Activated CD4-positive, alpha-beta memory T cell treated with anti-CD3 and anti-CD28 coated beads, Interleukin-2, amount 10 ng/mL, durations not matched to agents 7 days and 5 days (primary cell): ENCODE measurements around the gene PPFIBP2. TPM values are rescaled to one million over a fixed set of nuclear protein-coding genes. Genes with fewer than 3 reads are reported as not detected.

ENCODE experiments used
- CTCF ChIA-PET: fragments of 350-600 bp; sonication (Branson Sonifier 250); formaldehyde crosslinking; loops from one replicate; lab custom pipeline; 2021; ENCODE audit warnings: antibody characterized with exemption, inconsistent platforms; lab: Charles Lee
- POLR2A ChIA-PET: fragments of 350-600 bp; sonication (Branson Sonifier 250); formaldehyde crosslinking; loops from one replicate; lab custom pipeline; 2021; ENCODE audit warnings: antibody characterized with exemption; lab: Charles Lee
- DNase-seq: peaks from one replicate; pipeline ENCODE4 v3.0.0-alpha.2; 2020
- H3K27ac Mint-ChIP-seq: one replicate; pipeline ENCODE4 v1.8.0; 2021; ENCODE audit warnings: mild to moderate bottlenecking, mixed read lengths
- H3K27me3 Mint-ChIP-seq: one replicate; pipeline ENCODE4 v1.8.0; 2021; ENCODE audit warnings: mixed read lengths
- H3K36me3 Mint-ChIP-seq: one replicate; pipeline ENCODE4 v1.8.0; 2021; ENCODE audit warnings: low read depth, mixed read lengths
- H3K4me1 Mint-ChIP-seq: one replicate; pipeline ENCODE4 v1.8.0; 2021; ENCODE audit warnings: mixed read lengths
- H3K4me3 Mint-ChIP-seq: one replicate; pipeline ENCODE4 v1.8.0; 2021; ENCODE audit warnings: mild to moderate bottlenecking, mixed read lengths
- H3K9me3 Mint-ChIP-seq: one replicate; pipeline ENCODE4 v1.8.0; 2021; ENCODE audit warnings: mixed read lengths
- total RNA-seq, 2 experiments: library from RNA; stranded (reverse); gene quantifications; one replicate each; pipeline ENCODE4 v1.2.3, GENCODE V29; 2021

Gene PPFIBP2
- total RNA-seq, 2 experiments from 2014 or later = 21.9 to 24.7 TPM

DNA sequence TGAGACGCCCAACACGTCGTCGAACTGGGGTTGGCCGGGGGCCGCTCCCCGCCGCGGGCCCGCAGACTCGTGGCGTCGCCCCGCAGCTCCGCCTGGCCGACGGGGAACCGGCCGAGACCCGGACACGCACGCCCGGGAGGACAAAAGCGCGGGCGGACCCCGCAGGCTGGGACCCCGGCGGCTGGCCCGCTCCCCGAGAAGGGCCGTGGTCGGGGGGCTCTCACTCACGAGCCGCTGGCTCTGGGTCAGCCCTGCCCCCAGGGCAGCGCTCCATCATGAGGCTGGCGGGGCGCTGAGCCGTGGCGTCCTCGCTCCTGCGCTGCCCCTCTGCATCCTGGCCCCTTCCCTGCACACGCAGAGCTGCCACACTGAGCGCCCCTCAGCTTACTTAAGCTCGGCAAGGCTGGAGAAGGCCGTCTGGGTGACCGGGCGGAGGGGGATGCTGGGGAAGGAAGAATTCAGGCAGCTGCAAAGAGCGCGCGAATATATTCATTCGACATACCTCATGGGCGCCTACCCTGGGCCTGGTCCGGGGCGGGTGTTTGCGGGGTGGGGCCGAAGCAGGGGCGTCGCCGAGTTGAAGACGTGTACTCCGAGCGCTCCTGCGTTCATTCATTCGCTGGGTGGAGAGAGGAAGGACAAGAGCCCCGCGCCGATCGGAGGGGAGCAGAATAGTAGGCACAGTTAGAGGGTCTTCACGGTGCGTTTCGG is 160.1 kb downstream of the PPFIBP2 start:
- DNase-seq = no peak
- Mint-ChIP-seq H3K4me1 (peaks cover 13% of the 10 kb centered on the region), H3K27ac (no peak overlapping the region), H3K4me3 (peak overlapping the region; percentile 43), H3K27me3 (peaks cover 47% of the 10 kb centered on the region), H3K36me3 (no peaks in the 10 kb centered on the region), H3K9me3 (no peaks in the 10 kb centered on the region)
- ChIA-PET CTCF (no interaction called here), POLR2A (no interaction called here)

- H3K4me3 Mint-ChIP-seq = no peak overlapping the region
- no peak for DNase-seq
- H3K27ac Mint-ChIP-seq = no peak overlapping the region
- peaks cover 10% of the 10 kb centered on the region for H3K4me1 Mint-ChIP-seq
- H3K9me3 Mint-ChIP-seq = no peaks in the 10 kb centered on the region
- ChIA-PET CTCF (interaction anchor here (0.6 to 0.9 kb wide), 2 partner anchors 10 to 12 kb away, joined by 3 to 6 read pairs; no protein-coding TSS in a partner anchor), POLR2A (no interaction called here)
- H3K36me3 Mint-ChIP-seq = no peaks in the 10 kb centered on the region
- H3K27me3 Mint-ChIP-seq = peaks cover 55% of the 10 kb centered on the region
These were observed 161.8 kb downstream of the PPFIBP2 start for GRCh38 chr11:7675631-7676030.

DNA sequence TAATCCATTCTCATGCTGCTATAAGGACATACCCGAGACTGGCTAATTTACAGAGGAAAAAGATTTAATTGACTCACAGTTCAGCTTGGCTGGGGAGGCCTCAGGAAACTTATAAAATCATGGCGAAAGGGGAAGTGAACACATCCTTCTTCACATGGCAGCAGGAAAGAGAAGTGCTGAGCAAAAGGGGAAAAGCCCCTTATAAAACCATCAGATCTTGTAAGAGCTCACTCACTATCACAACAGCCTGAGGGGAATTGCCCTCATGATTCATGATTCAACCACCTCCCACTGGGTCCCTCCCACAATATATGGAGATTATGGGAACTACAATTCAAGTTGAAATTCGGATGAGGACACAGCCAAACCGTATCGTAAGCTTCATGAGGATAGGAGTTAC is 163.3 kb downstream of the PPFIBP2 start:
- Mint-ChIP-seq H3K27ac (no peak overlapping the region), H3K9me3 (no peaks in the 10 kb centered on the region), H3K4me1 (peaks cover 6% of the 10 kb centered on the region), H3K4me3 (no peak overlapping the region), H3K36me3 (no peaks in the 10 kb centered on the region), H3K27me3 (peaks cover 62% of the 10 kb centered on the region)
- ChIA-PET POLR2A (no interaction called here), CTCF (interaction anchor here (0.9 to 1.5 kb wide), 2 partner anchors 12 to 21 kb away, joined by 3 to 4 read pairs; no protein-coding TSS in a partner anchor)
- no peak for DNase-seq

DNA sequence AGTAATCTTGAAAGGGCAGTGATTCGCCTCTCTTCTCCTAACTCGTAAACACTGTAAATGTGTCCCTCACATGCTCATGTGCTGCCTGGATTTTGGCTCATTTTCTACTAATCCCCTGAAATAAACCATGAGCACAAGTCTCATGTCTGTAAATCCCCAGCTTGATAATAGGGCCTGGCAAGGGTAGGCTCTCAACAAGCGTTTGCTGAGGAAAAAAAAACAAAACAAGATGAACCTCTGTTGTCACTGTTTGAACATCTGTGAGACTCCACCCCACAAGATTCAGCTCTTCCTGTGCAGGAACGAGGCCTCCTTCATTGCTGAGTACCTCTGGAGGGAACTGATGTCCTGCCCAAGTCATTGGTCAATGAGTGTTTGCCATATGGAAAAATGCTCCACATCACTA is 164.0 kb downstream of the PPFIBP2 start:
- H3K4me1 Mint-ChIP-seq = peaks cover 4% of the 10 kb centered on the region
- no peak overlapping the region for H3K4me3 Mint-ChIP-seq
- ChIA-PET POLR2A (no interaction called here), CTCF (interaction anchor here (0.9 to 1.5 kb wide), 2 partner anchors 13 to 20 kb away, joined by 3 to 4 read pairs; no protein-coding TSS in a partner anchor)
- DNase-seq = no peak
- H3K9me3 Mint-ChIP-seq = no peaks in the 10 kb centered on the region
- H3K27me3 Mint-ChIP-seq = peaks cover 60% of the 10 kb centered on the region
- no peak overlapping the region for H3K27ac Mint-ChIP-seq
- no peaks in the 10 kb centered on the region for H3K36me3 Mint-ChIP-seq

DNA sequence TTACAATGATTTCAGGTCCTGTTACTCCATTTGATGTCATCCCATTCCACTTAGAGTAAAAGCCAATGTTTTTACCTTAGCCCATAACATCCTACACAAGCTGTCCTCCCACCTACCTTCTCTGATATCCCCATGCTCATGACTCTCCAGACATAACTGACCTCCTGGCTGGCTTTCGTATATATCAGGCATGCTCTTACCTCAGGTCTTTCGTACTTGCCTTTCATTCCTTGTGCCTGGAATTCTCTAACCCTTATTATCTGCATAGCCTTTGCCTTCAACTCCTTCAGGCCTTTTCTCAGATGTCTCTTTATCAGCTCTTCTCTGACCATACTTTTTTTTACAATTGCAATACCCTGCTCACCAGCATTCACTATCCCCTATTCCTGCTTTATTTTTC is 169.8 kb downstream of the PPFIBP2 start:
- Mint-ChIP-seq H3K4me1 (no peaks in the 10 kb centered on the region), H3K27me3 (peaks cover 25% of the 10 kb centered on the region), H3K27ac (no peak overlapping the region), H3K36me3 (no peaks in the 10 kb centered on the region), H3K4me3 (no peak overlapping the region), H3K9me3 (no peaks in the 10 kb centered on the region)
- ChIA-PET CTCF (no interaction called here), POLR2A (no interaction called here)
- DNase-seq = no peak

DNA sequence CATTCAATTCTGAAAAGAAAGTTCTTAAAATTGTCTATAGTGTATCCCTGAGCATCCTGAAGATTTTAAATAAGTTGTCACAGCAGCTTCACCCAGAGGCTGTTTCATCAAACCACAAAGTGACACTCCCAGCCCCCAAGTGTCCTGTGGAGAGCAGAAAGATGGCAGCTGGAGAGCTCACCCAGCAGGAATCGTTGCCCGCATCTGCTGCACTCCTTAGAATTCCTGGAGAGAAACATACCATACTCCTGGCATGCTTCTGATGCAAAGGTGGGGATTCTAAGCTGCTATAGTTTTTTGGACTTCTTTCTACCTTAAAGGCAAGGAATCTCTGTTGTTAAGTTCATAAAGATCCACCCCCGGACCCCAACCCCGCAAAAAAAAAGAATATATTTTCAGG is 173.0 kb downstream of the PPFIBP2 start:
- Mint-ChIP-seq H3K36me3 (no peaks in the 10 kb centered on the region), H3K4me1 (no peaks in the 10 kb centered on the region), H3K9me3 (no peaks in the 10 kb centered on the region), H3K27me3 (peaks cover 25% of the 10 kb centered on the region), H3K4me3 (no peak overlapping the region), H3K27ac (no peak overlapping the region)
- CTCF ChIA-PET = interaction anchor here (1.1 to 3.1 kb wide), 4 partner anchors 8 to 30 kb away, joined by 3 to 14 read pairs (median 6); no protein-coding TSS in a partner anchor
- POLR2A ChIA-PET = no interaction called here
- no peak for DNase-seq

DNA sequence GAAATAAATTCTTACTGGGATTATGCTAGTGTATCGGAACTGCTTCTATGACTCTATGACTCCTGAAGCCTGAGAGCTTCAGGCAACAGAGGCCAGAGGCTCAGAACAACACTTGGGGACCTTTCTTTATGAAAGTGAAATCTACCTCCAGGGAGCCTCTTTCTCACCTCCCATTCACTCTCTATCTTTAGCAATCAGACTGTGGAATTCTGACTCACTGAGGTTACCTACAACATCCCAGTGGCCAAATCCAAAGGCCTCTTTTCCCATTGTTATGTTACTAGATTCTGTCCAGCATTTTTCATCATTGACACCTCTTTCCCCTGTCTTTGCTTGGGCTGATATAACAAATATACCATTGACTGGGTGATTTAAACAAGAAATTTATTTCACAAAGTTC is 173.6 kb downstream of the PPFIBP2 start:
- no peak overlapping the region for H3K4me3 Mint-ChIP-seq
- H3K36me3 Mint-ChIP-seq = no peaks in the 10 kb centered on the region
- ChIA-PET POLR2A (no interaction called here), CTCF (interaction anchor here (0.8 to 3.1 kb wide), 6 partner anchors 8 to 589 kb away, joined by 3 to 14 read pairs (median 5); no protein-coding TSS in a partner anchor)
- no peaks in the 10 kb centered on the region for H3K9me3 Mint-ChIP-seq
- H3K27me3 Mint-ChIP-seq = peaks cover 29% of the 10 kb centered on the region
- no peak for DNase-seq
- no peak overlapping the region for H3K27ac Mint-ChIP-seq
- no peaks in the 10 kb centered on the region for H3K4me1 Mint-ChIP-seq

GRCh38 chr11:7688238-7688826 is 174.5 kb downstream of the PPFIBP2 start:
- ChIA-PET CTCF (interaction anchor here (0.8 to 3.1 kb wide), 4 partner anchors 12 to 590 kb away, joined by 3 to 14 read pairs (median 5); no protein-coding TSS in a partner anchor), POLR2A (no interaction called here)
- Mint-ChIP-seq H3K27me3 (peaks cover 37% of the 10 kb centered on the region), H3K4me1 (no peaks in the 10 kb centered on the region), H3K36me3 (no peaks in the 10 kb centered on the region), H3K4me3 (no peak overlapping the region), H3K9me3 (no peaks in the 10 kb centered on the region), H3K27ac (no peak overlapping the region)
- no peak for DNase-seq

GRCh38 chr11:7689239-7689638 is 175.4 kb downstream of the PPFIBP2 start:
- no peak for DNase-seq
- Mint-ChIP-seq H3K27ac (no peak overlapping the region), H3K4me1 (no peaks in the 10 kb centered on the region), H3K27me3 (peaks cover 46% of the 10 kb centered on the region), H3K36me3 (no peaks in the 10 kb centered on the region), H3K9me3 (no peaks in the 10 kb centered on the region), H3K4me3 (no peak overlapping the region)
- CTCF ChIA-PET = interaction anchor here (3.1 kb wide), 1 partner anchor 24 kb away, joined by 14 read pairs; no protein-coding TSS in a partner anchor
- POLR2A ChIA-PET = no interaction called here

DNA sequence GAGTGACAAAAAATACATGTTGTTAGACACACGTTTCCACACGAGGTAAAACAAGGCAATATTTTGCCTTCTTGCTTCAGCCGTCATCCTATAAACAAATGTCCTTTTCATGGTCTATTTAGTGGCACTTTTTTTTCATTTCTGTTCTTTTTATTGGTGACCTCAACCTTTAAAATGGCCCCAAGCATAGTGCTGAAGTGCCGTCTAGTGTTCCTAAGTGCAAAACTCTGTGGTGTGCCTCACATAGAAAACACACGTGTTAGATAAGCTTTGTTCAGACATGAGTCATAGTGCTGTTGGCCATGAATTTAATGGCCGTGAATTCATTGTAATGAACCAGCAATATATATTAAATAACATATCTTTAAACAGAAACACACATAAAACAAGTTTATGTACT is 176.8 kb downstream of the PPFIBP2 start:
- Mint-ChIP-seq H3K4me1 (no peaks in the 10 kb centered on the region), H3K4me3 (no peak overlapping the region), H3K36me3 (no peaks in the 10 kb centered on the region), H3K9me3 (no peaks in the 10 kb centered on the region), H3K27ac (no peak overlapping the region), H3K27me3 (peaks cover 44% of the 10 kb centered on the region)
- CTCF ChIA-PET = interaction anchor here (0.7 to 1.5 kb wide), 3 partner anchors 9 to 177 kb away, joined by 3 to 4 read pairs (median 4); partner anchors contain the start of gene PPFIBP2
- POLR2A ChIA-PET = interaction anchor here (1.5 kb wide), 1 partner anchor 178 kb away, joined by 3 read pairs; no protein-coding TSS in a partner anchor
- DNase-seq = no peak

- H3K4me3 Mint-ChIP-seq = no peak overlapping the region
- no peaks in the 10 kb centered on the region for H3K36me3 Mint-ChIP-seq
- CTCF ChIA-PET = interaction anchor here (1.0 to 1.4 kb wide), 4 partner anchors 9 to 594 kb away, joined by 3 to 4 read pairs (median 4); partner anchors contain the start of gene PPFIBP2
- H3K27me3 Mint-ChIP-seq = peaks cover 44% of the 10 kb centered on the region
- H3K27ac Mint-ChIP-seq = no peak overlapping the region
- POLR2A ChIA-PET = interaction anchor here (1.5 kb wide), 1 partner anchor 179 kb away, joined by 3 read pairs; no protein-coding TSS in a partner anchor
- no peaks in the 10 kb centered on the region for H3K9me3 Mint-ChIP-seq
- DNase-seq = no peak
- peaks cover 3% of the 10 kb centered on the region for H3K4me1 Mint-ChIP-seq
These were observed 178.1 kb downstream of the PPFIBP2 start for GRCh38 chr11:7691759-7692350.

DNA sequence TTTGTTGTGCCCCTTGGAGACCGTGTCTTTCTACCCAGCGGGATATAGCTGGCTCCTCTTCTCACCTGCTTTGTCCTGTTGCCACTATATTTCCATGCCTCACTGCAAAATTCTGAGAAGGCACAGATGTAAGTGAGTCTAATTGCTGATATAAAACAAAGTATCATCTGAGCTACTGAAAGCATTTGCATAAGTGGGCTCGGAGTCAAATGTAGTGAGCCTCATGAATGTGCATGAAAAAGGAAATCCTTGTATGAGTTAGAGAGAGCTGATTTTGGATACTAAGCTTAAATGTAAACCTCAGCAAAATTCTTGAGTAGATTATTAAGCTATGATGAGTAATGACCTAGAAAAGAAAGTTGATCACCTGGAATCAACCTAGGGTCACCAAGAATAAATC is 178.6 kb downstream of the PPFIBP2 start:
- no peak overlapping the region for H3K27ac Mint-ChIP-seq
- H3K4me1 Mint-ChIP-seq = peaks cover 3% of the 10 kb centered on the region
- CTCF ChIA-PET = interaction anchor here (1.0 to 1.4 kb wide), 4 partner anchors 10 to 594 kb away, joined by 3 to 4 read pairs (median 4); partner anchors contain the start of gene PPFIBP2
- POLR2A ChIA-PET = no interaction called here
- H3K36me3 Mint-ChIP-seq = no peaks in the 10 kb centered on the region
- H3K9me3 Mint-ChIP-seq = no peaks in the 10 kb centered on the region
- H3K4me3 Mint-ChIP-seq = no peak overlapping the region
- H3K27me3 Mint-ChIP-seq = peaks cover 44% of the 10 kb centered on the region
- no peak for DNase-seq
